ENCODE results near the gene PKN2.
"Not testable (repeated sequence)": the region's sequence is repeated elsewhere in the genome, so short reads cannot be mapped to it uniquely, and the experiment has no call there.

The PKN2 gene

GRCh38 chr1:88877382-88877825 lies 193.3 kb downstream of the PKN2 start:
- DNase-seq: no peak

GRCh38 chr1:88877911-88878310 lies 193.8 kb downstream of the PKN2 start:
- no peak for DNase-seq

- DNase-seq: no peak
These were observed 194.7 kb downstream of the PKN2 start for GRCh38 chr1:88878731-88879130.

- DNase-seq: not testable (repeated sequence)
These were observed 196.6 kb downstream of the PKN2 start for GRCh38 chr1:88880717-88881116.

- DNase-seq: no peak
These were observed 199.1 kb downstream of the PKN2 start for GRCh38 chr1:88883156-88883555.
